Left lobe of liver (tissue), 2 donors: ENCODE measurements around the gene TRAK2. TPM values are rescaled to one million over a fixed set of nuclear protein-coding genes. Genes with fewer than 3 reads are reported as not detected.
A peak's percentile ranks its signal among the peaks of the same experiment; 100 is the strongest.
"Not testable (repeated sequence)": the region's sequence is repeated elsewhere in the genome, so short reads cannot be mapped to it uniquely, and the experiment has no call there.

Experiments
- ATAC-seq: fragments of 200-7000 bp; cut with Tn5 transposase; one replicate; pipeline ENCODE4 v1.9.1; 2020; ENCODE audit warnings: mild to moderate bottlenecking, moderate library complexity
- DNase-seq: peaks from one replicate; pipeline ENCODE4 v3.0.0-alpha.2; 2020; ENCODE audit warnings: low spot score
- total RNA-seq: library from RNA; stranded (reverse); gene quantifications from one replicate; pipeline ENCODE4 v1.2.1, GENCODE V29; 2021
- donor health status: DM: no; HTN: no; CAD: no; lungs with moderate emphysema.
- donor health status: DM: no; HTN: yes; CAD: no.

TRAK2 gene
- total RNA-seq, 1 donor from 2014 or later = 12.3 TPM

DNA sequence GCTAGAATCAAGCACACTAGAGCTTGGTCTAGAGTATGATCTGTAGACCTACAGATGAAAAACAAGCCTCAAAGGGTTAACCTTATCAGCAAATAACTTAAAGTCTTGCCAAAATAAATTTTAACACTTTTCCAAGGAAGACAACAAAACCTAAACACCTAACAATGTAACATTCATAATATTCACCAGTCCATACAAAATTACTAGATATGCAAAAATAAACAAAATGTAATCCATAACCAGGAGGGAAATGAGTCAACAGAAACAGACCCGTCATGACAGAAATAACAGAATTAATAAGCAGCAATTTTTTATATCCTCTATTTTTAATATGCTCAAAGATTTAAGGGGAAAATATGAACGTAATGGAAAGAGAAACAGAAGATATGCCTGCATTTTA is 36.1 kb downstream of the TRAK2 start:
- DNase-seq = no peak
- no peak for ATAC-seq

DNA sequence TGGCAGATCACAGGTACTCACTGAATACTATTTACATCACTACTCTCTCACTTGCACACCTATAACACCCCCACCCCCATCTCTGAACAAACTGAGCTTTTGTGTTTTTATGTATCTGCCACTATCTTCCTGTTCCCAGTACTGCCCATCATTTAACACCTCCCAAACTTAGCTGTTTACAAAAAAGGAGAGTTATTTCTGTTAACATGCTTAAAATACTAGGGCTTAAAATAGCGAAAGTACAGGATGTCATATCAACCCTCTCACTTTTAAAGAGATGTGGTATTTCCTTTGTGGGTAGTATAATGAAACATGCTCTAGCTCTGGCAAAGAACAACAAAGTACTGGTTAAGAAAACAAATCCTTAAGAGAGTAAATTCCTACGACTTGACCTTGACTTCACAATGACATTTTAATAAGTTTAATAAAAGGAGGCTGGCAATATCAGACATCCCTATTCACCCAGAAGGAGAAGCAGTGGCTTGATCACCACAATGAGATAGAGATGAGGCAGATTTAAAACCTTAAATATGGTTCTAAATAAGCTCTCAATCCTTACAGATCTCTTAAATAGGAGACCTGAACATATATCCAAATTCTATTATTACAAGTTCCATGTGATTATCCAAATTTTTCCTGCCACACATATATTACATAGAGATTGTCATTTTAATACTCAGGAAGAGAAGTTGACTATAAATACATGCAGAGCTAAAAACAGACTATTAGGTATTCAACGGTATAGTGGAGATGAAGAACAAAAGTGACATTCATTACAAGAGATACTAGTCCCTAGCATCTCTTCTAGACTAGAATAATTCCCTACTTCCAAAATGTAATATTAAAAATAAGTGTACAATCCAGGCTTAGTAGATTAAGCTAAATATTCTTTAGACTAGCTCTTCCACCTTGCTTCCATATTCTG is 36.9 kb downstream of the TRAK2 start:
- DNase-seq (no peak), ATAC-seq (no peak)

- ATAC-seq (no peak), DNase-seq (no peak)
These were observed 37.7 kb downstream of the TRAK2 start for GRCh38 chr2:201413552-201413951.

- DNase-seq (no peak), ATAC-seq (no peak)
These were observed 38.1 kb downstream of the TRAK2 start for GRCh38 chr2:201413143-201413542.

DNA sequence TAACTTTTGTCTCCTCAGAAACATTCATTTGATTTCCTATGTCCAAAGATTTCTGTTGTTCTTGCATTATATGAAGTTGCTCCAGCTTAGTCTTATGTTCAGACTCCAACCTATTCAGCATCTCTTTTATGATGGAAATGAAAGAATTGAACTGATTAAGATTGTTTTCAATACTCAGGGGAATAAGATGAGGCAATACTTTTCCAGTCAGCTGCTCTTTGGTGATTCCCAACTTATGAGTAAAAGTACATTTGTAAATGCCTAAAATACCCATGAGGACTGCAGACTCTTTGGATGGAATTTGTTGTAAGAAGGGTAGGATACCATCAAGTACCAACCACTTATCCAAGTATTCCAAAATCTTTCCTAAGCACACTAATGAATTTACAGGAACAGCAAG is 39.8 kb downstream of the TRAK2 start:
- DNase-seq (no peak), ATAC-seq (no peak)

DNA sequence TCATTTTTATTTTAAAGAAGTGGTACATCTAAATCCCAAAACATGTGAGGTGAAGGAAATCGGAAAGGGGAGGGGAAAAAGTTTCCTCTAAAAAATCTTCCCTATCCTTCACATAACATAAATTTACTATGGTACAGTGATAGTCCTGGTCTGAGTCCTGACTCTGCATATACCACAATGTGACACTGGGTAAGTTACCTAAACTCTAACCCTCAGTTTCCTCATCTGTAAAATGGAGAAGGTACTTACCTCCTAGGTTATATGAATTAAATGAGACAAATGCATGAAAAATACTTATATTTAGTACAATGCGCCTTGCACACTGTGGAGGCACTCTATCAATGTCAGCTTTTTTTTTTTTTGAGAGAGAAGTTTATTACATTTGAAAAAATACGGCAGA is 42.3 kb downstream of the TRAK2 start:
- no peak for DNase-seq
- no peak for ATAC-seq

GRCh38 chr2:201407265-201407664 is 44.0 kb downstream of the TRAK2 start:
- ATAC-seq = no peak
- no peak for DNase-seq

GRCh38 chr2:201406077-201406662 is 45.1 kb downstream of the TRAK2 start:
- ATAC-seq = peak; percentile 63
- DNase-seq = no peak

- DNase-seq (no peak), ATAC-seq (peak; percentile 24)
These were observed 46.5 kb downstream of the TRAK2 start for GRCh38 chr2:201404699-201405280.

DNA sequence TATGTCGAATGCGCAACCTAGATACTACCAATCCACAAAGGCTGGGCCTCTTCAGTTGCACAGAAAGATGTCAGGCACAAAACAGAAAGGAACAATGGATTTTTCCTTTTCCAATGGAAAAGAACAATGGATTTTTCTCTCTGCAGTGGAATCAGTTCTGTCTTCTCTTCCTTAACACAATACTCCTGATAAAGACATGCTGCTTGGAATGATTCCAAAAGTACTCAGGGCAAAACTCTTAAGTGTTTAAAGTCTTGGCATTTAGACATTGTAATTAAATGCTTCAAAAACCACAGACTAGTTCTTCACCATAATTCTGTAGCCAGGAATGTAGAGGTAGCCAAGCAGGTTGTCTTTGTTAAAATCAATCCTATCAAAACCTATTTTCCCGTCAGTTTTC is 47.4 kb downstream of the TRAK2 start:
- no peak for ATAC-seq
- DNase-seq = no peak

DNA sequence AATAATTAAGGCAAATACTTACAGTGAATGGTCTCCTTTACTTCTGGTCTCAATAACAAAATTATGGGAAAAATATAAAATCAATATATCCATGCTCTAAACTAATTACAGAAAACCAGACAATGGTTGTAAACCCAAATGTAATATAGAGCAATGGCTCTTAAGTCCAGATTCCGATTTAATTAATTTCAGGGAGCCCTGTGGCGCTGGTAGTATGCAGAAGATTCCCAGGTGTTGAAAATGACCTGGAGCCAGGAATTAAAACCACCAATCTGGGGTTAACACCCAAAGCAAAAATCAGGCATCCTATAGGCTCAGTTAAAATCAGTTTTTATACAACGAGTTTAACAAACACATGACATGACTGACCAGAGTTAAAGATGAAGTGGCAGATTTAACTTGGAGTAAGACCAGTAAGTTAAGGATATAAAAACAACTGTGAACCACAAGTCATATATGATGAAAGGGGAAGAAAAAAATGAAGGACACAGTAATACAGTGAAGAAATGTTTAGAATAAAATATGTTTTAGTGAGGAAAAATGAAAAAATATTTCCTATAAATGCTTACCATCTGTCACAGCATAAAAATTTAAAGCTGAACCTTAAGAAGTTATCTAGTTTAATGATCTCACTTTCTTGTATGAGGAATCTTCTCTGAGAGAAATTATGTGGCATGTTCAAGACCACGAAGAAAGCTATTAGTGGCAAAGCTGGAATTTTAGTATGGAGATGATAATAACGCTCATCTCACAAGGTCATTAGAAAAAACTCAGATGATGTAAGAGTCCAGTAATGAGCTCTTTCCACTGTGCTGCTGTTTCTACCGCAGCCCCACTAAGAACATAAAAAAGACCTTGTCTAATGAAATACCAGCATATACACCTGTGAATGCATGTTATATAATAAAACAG is 48.4 kb downstream of the TRAK2 start:
- no peak for DNase-seq
- no peak for ATAC-seq

- ATAC-seq = no peak
- no peak for DNase-seq
These were observed 49.4 kb downstream of the TRAK2 start for GRCh38 chr2:201401815-201402214.

GRCh38 chr2:201396595-201396994 is 54.7 kb downstream of the TRAK2 start:
- ATAC-seq (no peak), DNase-seq (no peak)

DNA sequence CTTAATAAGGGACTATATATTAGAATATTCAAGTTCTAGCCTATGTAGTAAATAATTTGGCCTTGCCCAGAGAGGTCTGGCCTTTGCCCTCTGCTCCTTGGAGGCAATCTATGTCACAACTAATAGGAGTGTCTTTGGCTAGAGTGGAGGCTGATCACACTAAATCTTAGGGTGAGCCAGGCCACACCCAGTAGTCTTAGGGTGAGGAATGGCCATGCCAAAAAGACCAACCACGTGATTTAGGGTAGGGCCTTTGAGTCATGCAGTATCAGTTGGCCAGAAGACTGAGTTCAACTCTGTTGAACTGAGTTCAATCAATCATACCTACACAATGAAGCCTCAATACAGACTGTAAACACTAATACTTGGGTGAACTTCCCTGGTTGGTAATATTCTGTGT is 68.1 kb downstream of the TRAK2 start:
- ATAC-seq (peak; percentile 33), DNase-seq (no peak)

GRCh38 chr2:201378496-201379397 is 72.5 kb downstream of the TRAK2 start:
- ATAC-seq = no peak
- no peak for DNase-seq

DNA sequence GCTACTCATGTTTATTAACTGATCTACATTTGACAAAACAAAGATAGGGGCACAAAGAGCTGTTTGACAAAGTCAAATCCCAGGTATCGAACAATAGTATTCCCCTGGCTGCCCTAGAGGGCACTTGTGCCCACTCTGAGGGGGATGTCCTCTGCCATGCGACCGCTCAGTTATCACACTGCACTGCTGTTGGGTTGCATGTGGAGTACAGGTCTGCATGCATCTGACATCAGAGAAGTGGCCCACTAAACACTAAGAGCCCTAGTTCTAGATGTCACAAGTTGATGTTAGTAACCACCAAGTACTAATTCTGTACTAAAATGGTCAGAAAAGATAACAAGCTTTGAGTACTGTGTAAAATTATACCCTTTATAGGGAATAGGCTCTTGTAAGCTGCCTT is 74.0 kb downstream of the TRAK2 start:
- ATAC-seq (no peak), DNase-seq (no peak)

DNA sequence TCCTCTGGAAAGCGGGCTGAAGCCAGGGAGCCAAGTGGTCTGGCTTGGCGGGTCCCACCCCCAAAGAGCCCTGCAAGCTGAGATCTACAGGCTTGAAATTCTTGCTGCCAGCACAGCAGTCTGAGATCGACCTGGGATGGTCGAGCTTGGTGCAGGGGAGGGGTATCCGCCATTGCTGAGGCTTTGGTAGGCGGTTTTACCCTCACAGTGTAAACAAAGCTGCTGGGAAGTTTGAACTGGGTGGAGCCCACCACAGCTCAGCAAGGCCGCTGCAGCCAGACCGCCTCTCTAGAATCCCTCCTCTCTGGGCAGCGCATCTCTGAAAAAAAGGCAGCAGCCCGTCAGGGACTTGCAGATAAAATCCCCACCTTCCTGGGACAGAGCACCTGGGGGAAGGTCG is 81.5 kb downstream of the TRAK2 start:
- ATAC-seq (no peak), DNase-seq (no peak)

DNA sequence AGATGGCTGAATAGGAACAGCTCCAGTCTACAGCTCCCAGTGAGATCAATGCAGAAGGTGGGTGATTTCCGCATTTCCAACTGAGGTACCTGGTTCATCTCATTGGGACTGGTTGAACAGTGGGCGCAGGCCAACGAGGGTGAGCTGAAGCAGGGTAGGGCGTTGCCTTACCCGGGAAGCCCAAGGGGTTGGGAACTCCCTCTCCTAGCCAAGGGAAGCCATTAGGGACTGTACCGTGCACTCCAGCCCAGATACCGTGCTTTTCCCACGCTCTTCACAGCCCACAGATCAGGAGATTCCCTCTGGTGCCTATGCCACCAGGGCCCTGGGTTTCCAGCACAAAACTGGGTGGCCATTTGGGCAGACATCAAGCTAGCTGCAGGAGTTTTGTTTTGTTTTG is 81.9 kb downstream of the TRAK2 start:
- DNase-seq, ATAC-seq: not testable (repeated sequence)

GRCh38 chr2:201366146-201366545 is 85.1 kb downstream of the TRAK2 start:
- no peak for ATAC-seq

More at GRCh38 chr2:201366146-201366545, 85.1 kb downstream of the TRAK2 start:
- DNase-seq = no peak
